ENCODE data around the gene EXOC4. TPM values are rescaled to one million over a fixed set of nuclear protein-coding genes. Genes with fewer than 3 reads are reported as not detected.

The EXOC4 gene
- total RNA-seq, 4 donors from 2014 or later = 60.0 to 187 (median 80.1) TPM

- H3K4me3 ChIP-seq = no peak overlapping the region
- peaks cover 27% of the 10 kb centered on the region for H3K36me3 ChIP-seq
- no peaks in the 10 kb centered on the region for H3K9me3 ChIP-seq
- 61% methylated on average over 3 of the region's 3 CpGs for WGBS
- TF ChIP-seq POLR2AphosphoS5 (IDR thresholded peaks at IDR 0.05) (no peak), EP300 (IDR thresholded peaks at IDR 0.05) (no peak), CTCF (IDR thresholded peaks at IDR 0.05) (no peak), POLR2A (IDR thresholded peaks at IDR 0.05) (no peak)
- H3K27me3 ChIP-seq = no peaks in the 10 kb centered on the region
- DNase-seq (ENCODE audit: low spot score in 2 of 2) = no peak
- no peak overlapping the region for H3K27ac ChIP-seq
- H3K4me1 ChIP-seq = no peaks in the 10 kb centered on the region
Observed at GRCh38 chr7:133478591-133479135, 225.8 kb downstream of the EXOC4 start.

- Histone ChIP-seq H3K27me3 (no peaks in the 10 kb centered on the region), H3K4me3 (no peak overlapping the region), H3K27ac (no peak overlapping the region), H3K36me3 (peaks cover 27% of the 10 kb centered on the region), H3K4me1 (no peaks in the 10 kb centered on the region), H3K9me3 (no peaks in the 10 kb centered on the region)
- TF ChIP-seq POLR2A (IDR thresholded peaks at IDR 0.05) = no peak
- no peak for TF ChIP-seq CTCF (IDR thresholded peaks at IDR 0.05)
- TF ChIP-seq EP300 (IDR thresholded peaks at IDR 0.05) = no peak
- no peak for TF ChIP-seq POLR2AphosphoS5 (IDR thresholded peaks at IDR 0.05)
- 97% methylated on average over 10 of the region's 10 CpGs for WGBS
- no peak for DNase-seq (ENCODE audit: low spot score in 2 of 2)
Observed at GRCh38 chr7:133479456-133480065, 226.7 kb downstream of the EXOC4 start.

GRCh38 chr7:133480868-133481267 is 228.0 kb downstream of the EXOC4 start:
- DNase-seq (ENCODE audit: low spot score in 2 of 2) = no peak
- H3K27me3 ChIP-seq = no peaks in the 10 kb centered on the region
- no peaks in the 10 kb centered on the region for H3K9me3 ChIP-seq
- 91% methylated on average over 4 of the region's 4 CpGs for WGBS
- H3K4me1 ChIP-seq = no peaks in the 10 kb centered on the region
- peaks cover 27% of the 10 kb centered on the region for H3K36me3 ChIP-seq
- H3K4me3 ChIP-seq = no peak overlapping the region
- TF ChIP-seq EP300 (IDR thresholded peaks at IDR 0.05) (no peak), POLR2A (IDR thresholded peaks at IDR 0.05) (no peak), CTCF (IDR thresholded peaks at IDR 0.05) (no peak), POLR2AphosphoS5 (IDR thresholded peaks at IDR 0.05) (no peak)
- H3K27ac ChIP-seq = no peak overlapping the region

- no peak for TF ChIP-seq EP300 (IDR thresholded peaks at IDR 0.05)
- TF ChIP-seq POLR2AphosphoS5 (IDR thresholded peaks at IDR 0.05) = no peak
- TF ChIP-seq POLR2A (IDR thresholded peaks at IDR 0.05) = no peak
- no peak for TF ChIP-seq CTCF (IDR thresholded peaks at IDR 0.05)
- Histone ChIP-seq H3K27me3 (no peaks in the 10 kb centered on the region), H3K27ac (no peak overlapping the region), H3K4me3 (no peak overlapping the region), H3K36me3 (peaks cover 27% of the 10 kb centered on the region), H3K4me1 (no peaks in the 10 kb centered on the region), H3K9me3 (no peaks in the 10 kb centered on the region)
- DNase-seq (ENCODE audit: low spot score in 2 of 2) = no peak
- WGBS = 66% methylated on average over 3 of the region's 3 CpGs
Observed at GRCh38 chr7:133481676-133482075, 228.8 kb downstream of the EXOC4 start.

GRCh38 chr7:133482599-133482998 is 229.7 kb downstream of the EXOC4 start:
- no peaks in the 10 kb centered on the region for H3K4me1 ChIP-seq
- no peaks in the 10 kb centered on the region for H3K27me3 ChIP-seq
- no peaks in the 10 kb centered on the region for H3K9me3 ChIP-seq
- no peak for TF ChIP-seq EP300 (IDR thresholded peaks at IDR 0.05)
- no peak for TF ChIP-seq CTCF (IDR thresholded peaks at IDR 0.05)
- TF ChIP-seq POLR2AphosphoS5 (IDR thresholded peaks at IDR 0.05) = no peak
- TF ChIP-seq POLR2A (IDR thresholded peaks at IDR 0.05) = no peak
- WGBS = 100% methylated on average over 1 of the region's 1 CpG
- H3K4me3 ChIP-seq = no peak overlapping the region
- peaks cover 19% of the 10 kb centered on the region for H3K36me3 ChIP-seq
- no peak overlapping the region for H3K27ac ChIP-seq
- DNase-seq (ENCODE audit: low spot score in 2 of 2) = no peak
